ENCODE data around the gene IQCE. TPM values are rescaled to one million over a fixed set of nuclear protein-coding genes. Genes with fewer than 3 reads are reported as not detected.

The IQCE gene
- total RNA-seq, 1 donor from 2014 or later: 12.0 TPM

DNA sequence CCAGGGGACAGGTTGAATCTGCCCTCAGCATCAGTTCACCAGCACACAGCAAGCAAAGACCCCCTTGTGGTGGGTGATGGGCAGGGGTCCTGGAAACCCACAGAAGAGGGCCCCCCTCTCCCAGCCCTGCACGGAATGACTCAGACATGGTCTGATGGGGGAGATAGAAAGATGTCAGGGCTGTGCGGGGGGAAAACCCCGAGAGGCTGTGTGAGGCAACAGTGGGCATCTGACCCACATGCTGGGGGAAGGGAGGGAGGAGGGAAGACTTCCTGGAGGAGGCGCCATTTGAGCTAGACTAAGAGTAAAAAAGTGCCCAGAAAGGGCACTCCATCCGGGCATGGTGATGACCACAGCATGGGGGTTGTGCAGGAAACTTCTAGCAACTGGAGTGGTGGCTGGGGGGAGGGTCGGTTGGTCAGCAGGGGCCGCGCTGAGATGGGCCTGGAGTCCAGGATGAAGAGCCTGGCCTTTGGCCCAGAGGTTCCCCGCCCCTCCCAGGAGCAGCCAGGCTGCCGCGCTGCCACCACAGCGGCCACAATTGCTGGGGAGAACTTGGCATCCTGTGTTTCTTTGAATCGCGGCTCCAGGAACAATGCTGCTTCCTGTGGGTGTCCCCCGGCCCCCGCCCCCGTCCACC, 36.7 kb upstream of the IQCE start:
- DNase-seq: no peak
- Mint-ChIP-seq H3K4me1 (ENCODE audit: low read depth, unreplicated experiment) (peaks cover 14% of the 10 kb centered on the region), H3K4me3 (ENCODE audit: unreplicated experiment) (peak overlapping the region; percentile 92), H3K36me3 (ENCODE audit: unreplicated experiment) (no peaks in the 10 kb centered on the region), H3K27ac (ENCODE audit: unreplicated experiment) (peak overlapping the region; percentile 78), H3K27me3 (ENCODE audit: unreplicated experiment) (peaks cover 18% of the 10 kb centered on the region), H3K9me3 (ENCODE audit: unreplicated experiment) (peaks cover 19% of the 10 kb centered on the region)
- TF ChIP-seq, protein P1, sequence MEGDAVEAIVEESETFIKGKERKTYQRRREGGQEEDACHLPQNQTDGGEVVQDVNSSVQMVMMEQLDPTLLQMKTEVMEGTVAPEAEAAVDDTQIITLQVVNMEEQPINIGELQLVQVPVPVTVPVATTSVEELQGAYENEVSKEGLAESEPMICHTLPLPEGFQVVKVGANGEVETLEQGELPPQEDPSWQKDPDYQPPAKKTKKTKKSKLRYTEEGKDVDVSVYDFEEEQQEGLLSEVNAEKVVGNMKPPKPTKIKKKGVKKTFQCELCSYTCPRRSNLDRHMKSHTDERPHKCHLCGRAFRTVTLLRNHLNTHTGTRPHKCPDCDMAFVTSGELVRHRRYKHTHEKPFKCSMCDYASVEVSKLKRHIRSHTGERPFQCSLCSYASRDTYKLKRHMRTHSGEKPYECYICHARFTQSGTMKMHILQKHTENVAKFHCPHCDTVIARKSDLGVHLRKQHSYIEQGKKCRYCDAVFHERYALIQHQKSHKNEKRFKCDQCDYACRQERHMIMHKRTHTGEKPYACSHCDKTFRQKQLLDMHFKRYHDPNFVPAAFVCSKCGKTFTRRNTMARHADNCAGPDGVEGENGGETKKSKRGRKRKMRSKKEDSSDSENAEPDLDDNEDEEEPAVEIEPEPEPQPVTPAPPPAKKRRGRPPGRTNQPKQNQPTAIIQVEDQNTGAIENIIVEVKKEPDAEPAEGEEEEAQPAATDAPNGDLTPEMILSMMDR (IDR thresholded peaks at IDR 0.05; ENCODE audit: partially characterized antibody, unreplicated experiment): no peak

DNA sequence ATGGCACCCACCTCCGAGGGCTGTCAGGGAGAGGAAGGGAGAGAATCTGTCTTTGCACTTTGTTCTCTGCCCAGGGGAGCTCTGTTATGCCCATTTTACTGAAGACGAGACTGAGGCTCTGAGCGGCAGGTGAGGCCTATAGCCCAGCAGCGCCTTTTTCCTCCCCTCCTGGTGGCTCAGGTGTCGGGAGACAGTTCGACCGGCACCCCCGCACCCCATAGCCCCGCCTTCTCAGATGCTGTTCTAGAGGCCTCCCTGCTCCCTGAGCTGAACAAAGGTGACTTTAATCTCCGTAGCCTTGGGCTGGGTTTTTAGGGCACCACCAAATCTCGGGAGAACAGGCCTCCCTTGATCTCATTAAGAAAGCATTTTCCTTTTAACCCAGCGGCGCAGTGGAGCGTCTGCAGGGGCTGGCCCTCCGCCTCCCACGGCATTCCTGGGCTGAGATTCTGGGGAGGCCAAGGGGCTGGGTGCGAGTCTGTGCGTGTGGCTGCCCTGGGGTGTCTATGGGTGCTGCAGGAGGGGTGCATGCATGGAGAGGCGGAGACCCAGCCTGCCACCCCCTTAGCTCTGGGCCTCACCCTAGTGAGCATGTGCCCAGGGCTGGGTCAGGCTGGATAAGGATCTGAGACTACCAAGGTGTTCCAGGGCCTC, 35.9 kb upstream of the IQCE start:
- Mint-ChIP-seq H3K4me1 (ENCODE audit: low read depth, unreplicated experiment) (peaks cover 11% of the 10 kb centered on the region), H3K36me3 (ENCODE audit: unreplicated experiment) (no peaks in the 10 kb centered on the region)
- TF ChIP-seq, protein P1 (IDR thresholded peaks at IDR 0.05; ENCODE audit: partially characterized antibody, unreplicated experiment): no peak

DNA sequence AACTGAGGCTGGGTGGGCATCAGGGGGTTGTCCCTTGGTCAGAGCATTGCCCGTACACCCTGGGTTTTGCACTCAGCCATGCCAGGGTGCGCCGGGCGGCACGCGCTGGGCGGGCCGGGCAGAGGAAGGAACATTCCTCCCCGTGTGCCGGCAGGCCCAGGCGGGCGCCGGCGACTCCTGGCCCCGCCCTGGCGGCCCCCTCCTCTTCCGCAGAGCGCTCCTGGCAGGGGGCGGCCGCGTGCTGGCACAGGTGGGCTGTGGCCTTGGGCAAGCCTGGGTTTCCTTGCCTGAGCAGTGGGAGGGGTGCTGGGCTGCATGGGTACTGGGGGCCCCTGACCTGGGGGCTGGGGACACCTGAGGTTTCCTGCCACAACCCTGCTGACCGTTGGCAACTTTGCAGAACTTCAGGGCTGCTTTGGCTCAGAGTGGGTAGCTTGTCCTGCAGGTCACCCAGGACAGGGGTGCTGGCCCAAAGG, 35.3 kb upstream of the IQCE start:
- H3K4me1 Mint-ChIP-seq (ENCODE audit: low read depth, unreplicated experiment): peaks cover 9% of the 10 kb centered on the region
- peak overlapping the region; percentile 66 for H3K27ac Mint-ChIP-seq (ENCODE audit: unreplicated experiment)
- H3K9me3 Mint-ChIP-seq (ENCODE audit: unreplicated experiment): peaks cover 7% of the 10 kb centered on the region
- peak overlapping the region; percentile 81 for H3K4me3 Mint-ChIP-seq (ENCODE audit: unreplicated experiment)
- no peak for DNase-seq
- H3K27me3 Mint-ChIP-seq (ENCODE audit: unreplicated experiment): peaks cover 12% of the 10 kb centered on the region
- no peaks in the 10 kb centered on the region for H3K36me3 Mint-ChIP-seq (ENCODE audit: unreplicated experiment)
- TF ChIP-seq, protein P1 (IDR thresholded peaks at IDR 0.05; ENCODE audit: partially characterized antibody, unreplicated experiment): no peak

More for the DNA sequence above, 35.9 kb upstream of the IQCE start:
- Mint-ChIP-seq H3K4me3 (ENCODE audit: unreplicated experiment) (peak overlapping the region; percentile 81), H3K27me3 (ENCODE audit: unreplicated experiment) (peaks cover 14% of the 10 kb centered on the region), H3K27ac (ENCODE audit: unreplicated experiment) (peak overlapping the region; percentile 66), H3K9me3 (ENCODE audit: unreplicated experiment) (peaks cover 13% of the 10 kb centered on the region)
- no peak for DNase-seq

DNA sequence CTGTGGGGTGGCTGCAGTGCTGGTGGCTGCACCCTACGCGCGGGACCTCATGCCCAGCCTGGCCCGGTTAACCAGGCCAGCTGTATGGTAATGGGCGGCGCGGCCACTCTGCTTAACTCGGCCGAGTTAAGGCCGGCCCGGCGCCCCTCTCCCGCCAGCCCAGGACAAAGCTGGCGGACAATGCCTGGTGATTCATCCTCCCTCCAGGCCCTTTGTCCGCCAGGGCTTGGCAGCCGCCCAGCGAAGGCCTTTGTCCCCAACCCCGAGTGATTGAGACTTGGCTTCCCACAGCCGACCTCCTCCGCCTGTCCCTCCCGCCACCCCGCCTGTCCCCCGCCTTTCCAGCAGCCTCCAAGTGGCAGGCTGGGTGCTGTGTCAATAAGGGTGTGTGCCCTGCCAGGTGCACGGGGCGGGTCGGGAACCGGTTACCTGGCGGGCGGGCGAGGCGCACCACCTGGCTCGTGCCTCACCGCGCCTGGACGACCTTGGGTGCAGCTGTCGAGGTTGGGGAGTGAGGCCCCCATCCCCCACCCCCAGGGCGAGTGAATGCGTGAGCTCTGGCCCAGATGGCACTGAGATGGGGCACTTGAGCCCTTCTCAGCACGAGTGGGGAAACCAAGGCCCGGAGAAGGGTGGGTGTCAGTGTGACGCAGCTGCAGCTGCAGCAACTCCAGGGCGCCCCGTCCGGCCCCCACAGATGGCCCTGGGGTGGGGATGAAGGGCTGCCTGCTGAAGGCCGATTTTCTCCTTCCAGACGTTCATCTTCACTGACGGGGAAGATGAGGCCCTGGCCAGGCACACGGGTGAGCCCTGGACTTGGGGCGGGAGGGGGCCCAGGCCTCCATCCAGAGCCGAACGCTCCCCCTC, 34.6 kb upstream of the IQCE start:
- DNase-seq: peak; percentile 52
- Mint-ChIP-seq H3K27ac (ENCODE audit: unreplicated experiment) (no peak overlapping the region), H3K27me3 (ENCODE audit: unreplicated experiment) (peaks cover 11% of the 10 kb centered on the region), H3K36me3 (ENCODE audit: unreplicated experiment) (no peaks in the 10 kb centered on the region), H3K9me3 (ENCODE audit: unreplicated experiment) (peaks cover 5% of the 10 kb centered on the region), H3K4me3 (ENCODE audit: unreplicated experiment) (no peak overlapping the region), H3K4me1 (ENCODE audit: low read depth, unreplicated experiment) (peaks cover 9% of the 10 kb centered on the region)
- TF ChIP-seq, protein P1 (IDR thresholded peaks at IDR 0.05; ENCODE audit: partially characterized antibody, unreplicated experiment): no peak

Measured in glutamatergic neuron (in vitro differentiated cells).